ENCODE data around the gene MEIOB. TPM values are rescaled to one million over a fixed set of nuclear protein-coding genes. Genes with fewer than 3 reads are reported as not detected.

Gene MEIOB
- total RNA-seq, 1 experiment from 2014 or later: 1.3 TPM

DNA sequence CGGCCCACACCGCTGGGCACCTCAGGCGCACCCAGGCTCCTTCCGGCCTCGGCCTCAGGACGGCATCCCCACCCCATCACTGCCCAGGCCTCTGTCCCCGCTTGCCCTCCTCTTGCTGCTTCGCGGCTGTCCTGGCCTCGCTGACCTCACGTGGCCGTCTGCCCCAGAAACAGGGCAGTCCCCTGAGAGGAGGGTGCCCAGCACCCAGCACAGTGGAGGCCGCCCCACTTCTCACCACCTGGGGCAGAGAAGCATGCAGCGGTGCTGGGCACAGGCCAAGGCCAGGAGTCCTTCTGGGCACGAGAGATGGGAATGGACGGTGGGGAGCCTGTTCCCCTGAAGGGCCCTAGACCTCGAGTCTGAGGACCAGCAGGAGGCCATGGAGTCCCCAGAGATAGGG is 54.2 kb downstream of the MEIOB start:
- Mint-ChIP-seq H3K9me3 (no peaks in the 10 kb centered on the region), H3K36me3 (ENCODE audit: insufficient read depth in 1 of 3, low read depth in 3 of 3) (peaks cover 4 to 18% (median 17%) of the 10 kb centered on the region in 3 experiments; a peak in 6 of 7 replicates), H3K4me3 (no peak overlapping the region), H3K4me1 (peaks cover 0 to 3% of the 10 kb centered on the region in 2 experiments; a peak in 2 of 4 replicates), H3K27me3 (ENCODE audit: low read depth) (no peaks in the 10 kb centered on the region; the same call in 1 of the 2 replicates), H3K27ac (peak overlapping the region in 1 of 3 experiments; percentile 72; a peak in 1 of 7 replicates)
- Histone ChIP-seq H2BK15ac (ENCODE audit: low read depth, low read length) (no peak overlapping the region), H3K4ac (ENCODE audit: low read depth, low read length) (no peak overlapping the region), H3K23me2 (ENCODE audit: insufficient read length, low read depth, low read length, poor library complexity, severe bottlenecking) (no peaks in the 10 kb centered on the region), H2AFZ (ENCODE audit: low read length) (no peak overlapping the region), H3K23ac (ENCODE audit: insufficient read length, low read depth, low read length) (no peak overlapping the region), H3K56ac (ENCODE audit: insufficient read length, low read depth, low read length) (no peak overlapping the region), H4K5ac (ENCODE audit: insufficient read length, low read depth, low read length) (no peak overlapping the region), H2AK5ac (ENCODE audit: insufficient read length, low read length) (no peak overlapping the region), H4K8ac (replicated peaks; ENCODE audit: insufficient read length, low read depth, low read length) (no peak overlapping the region), H3K14ac (ENCODE audit: insufficient read depth, low read length) (no peak overlapping the region; the same call in 1 of the 2 replicates), H3K9ac (ENCODE audit: extremely low read depth, insufficient read length, low read length) (no peak overlapping the region), H3K79me1 (ENCODE audit: insufficient read depth, low read depth, low read length, poor library complexity, severe bottlenecking) (no peaks in the 10 kb centered on the region), H2BK12ac (ENCODE audit: insufficient read length, low read depth, low read length) (no peak overlapping the region), H4K20me1 (ENCODE audit: control insufficient read depth, insufficient read depth, insufficient read length) (no peaks in the 10 kb centered on the region), H3K9me3 (ENCODE audit: control insufficient read depth, low read depth, low read length) (no peaks in the 10 kb centered on the region), H3K18ac (ENCODE audit: insufficient read length, low read depth, low read length) (no peak overlapping the region), H3T11ph (ENCODE audit: low read length) (no peak overlapping the region), H2BK20ac (ENCODE audit: low read depth, low read length, poor library complexity, severe bottlenecking) (no peak overlapping the region), H3K27me3 (ENCODE audit: insufficient read depth, low read length) (no peaks in the 10 kb centered on the region), H4K91ac (ENCODE audit: insufficient read length, low read depth, low read length) (no peak overlapping the region), H3K27ac (ENCODE audit: insufficient read length, low read depth, low read length) (no peak overlapping the region), H2BK120ac (ENCODE audit: low read depth, low read length, poor library complexity, severe bottlenecking) (no peak overlapping the region), H2BK5ac (ENCODE audit: insufficient read length, low read length) (no peak overlapping the region), H3K4me2 (ENCODE audit: insufficient read depth, insufficient read length, low read length) (no peak overlapping the region), H3K4me1 (ENCODE audit: insufficient read depth, low read length) (no peaks in the 10 kb centered on the region), H3K79me2 (ENCODE audit: insufficient read depth, low read length) (no peaks in the 10 kb centered on the region)
- TF ChIP-seq, protein P1, sequence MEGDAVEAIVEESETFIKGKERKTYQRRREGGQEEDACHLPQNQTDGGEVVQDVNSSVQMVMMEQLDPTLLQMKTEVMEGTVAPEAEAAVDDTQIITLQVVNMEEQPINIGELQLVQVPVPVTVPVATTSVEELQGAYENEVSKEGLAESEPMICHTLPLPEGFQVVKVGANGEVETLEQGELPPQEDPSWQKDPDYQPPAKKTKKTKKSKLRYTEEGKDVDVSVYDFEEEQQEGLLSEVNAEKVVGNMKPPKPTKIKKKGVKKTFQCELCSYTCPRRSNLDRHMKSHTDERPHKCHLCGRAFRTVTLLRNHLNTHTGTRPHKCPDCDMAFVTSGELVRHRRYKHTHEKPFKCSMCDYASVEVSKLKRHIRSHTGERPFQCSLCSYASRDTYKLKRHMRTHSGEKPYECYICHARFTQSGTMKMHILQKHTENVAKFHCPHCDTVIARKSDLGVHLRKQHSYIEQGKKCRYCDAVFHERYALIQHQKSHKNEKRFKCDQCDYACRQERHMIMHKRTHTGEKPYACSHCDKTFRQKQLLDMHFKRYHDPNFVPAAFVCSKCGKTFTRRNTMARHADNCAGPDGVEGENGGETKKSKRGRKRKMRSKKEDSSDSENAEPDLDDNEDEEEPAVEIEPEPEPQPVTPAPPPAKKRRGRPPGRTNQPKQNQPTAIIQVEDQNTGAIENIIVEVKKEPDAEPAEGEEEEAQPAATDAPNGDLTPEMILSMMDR (conservative IDR thresholded peaks at IDR 0.05): no peak
- no CpG with 5 or more reads among the region's 17 CpGs for WGBS (ENCODE audit: extremely low coverage, insufficient read length, low lambda C conversion rate)
- no peak for DNase-seq

All from H9 (cell line).